A375 (cell line): ENCODE results near the gene UTP15. TPM values are rescaled to one million over a fixed set of nuclear protein-coding genes. Genes with fewer than 3 reads are reported as not detected.

ENCODE experiments used
- total RNA-seq: library from RNA; depleted of rRNA; stranded (reverse); fragments of >200 nt; shearing (Covaris generic); gene quantifications from 2 replicates; pipeline ENCODE4 v1.2.3, GENCODE V29; 2014; rRNA removed

Gene UTP15
- 43.3 and 45.3 TPM in 2 replicates for total RNA-seq

GRCh38 chr5:73565139-73565968, at the start of gene UTP15, which contains the start of gene ANKRA2:
TSS of gene UTP15 (plus strand) at chr5:73565743. CDS start at chr5:73567345, 1,602 bp downstream.
TSS of gene ANKRA2 (minus strand) at chr5:73565639. CDS start at chr5:73562881, 2,758 bp downstream.

GRCh38 chr5:73625944-73626811, 60.6 kb downstream of the UTP15 start, which contains the start of gene ARHGEF28:
TSS of gene ARHGEF28 (plus strand) at chr5:73626196. CDS start at chr5:73684852, 58,656 bp downstream.

Other genes starting within 250 kb of the UTP15 start
- gene FOXD1, start 117.0 kb upstream of the UTP15 start, total RNA-seq, result 8.5 and 16.1 TPM in 2 replicates
- 708 and 759 TPM in 2 replicates for gene BTF3, start 67.3 kb upstream of the UTP15 start, total RNA-seq
- gene ANKRA2, start 104 bp upstream of the UTP15 start, total RNA-seq, result 9.1 and 11.6 TPM in 2 replicates
- 24.4 and 28.0 TPM in 2 replicates for gene ARHGEF28, start 60.5 kb downstream of the UTP15 start, total RNA-seq